Lung (tissue), 12 donors: ENCODE measurements around the gene KRT17. TPM values are rescaled to one million over a fixed set of nuclear protein-coding genes. Genes with fewer than 3 reads are reported as not detected.

ENCODE experiments used
- ATAC-seq: fragments of 200-7000 bp; cut with Tn5 transposase; one replicate; pipeline ENCODE4 v1.9.1; 2020; ENCODE audit warnings: moderate number of reproducible peaks; ENCODE audit not compliant: insufficient read depth, low FRiP score
- DNase-seq, 3 donors: peaks; one replicate each; pipeline ENCODE4 v3.0.0-alpha.2; 2013 to 2017
- H3K27ac ChIP-seq, 2 donors: one replicate each; pipeline ENCODE4 v1.5.1; 2013; ENCODE audit warnings: mild to moderate bottlenecking in 2 of 2, moderate library complexity in 2 of 2, control low read depth in 1 of 2, inconsistent platforms in 1 of 2, low read depth in 1 of 2, low read length in 1 of 2
- H3K27me3 ChIP-seq, 3 donors: one replicate each; pipeline ENCODE4 v1.5.1; 2013; ENCODE audit warnings: low read length in 2 of 3; ENCODE audit not compliant: control insufficient read depth in 3 of 3, insufficient read depth in 3 of 3
- H3K36me3 ChIP-seq, 4 donors: one replicate each; pipeline ENCODE4 v1.5.1; 2013; ENCODE audit warnings: low read length in 4 of 4, mild to moderate bottlenecking in 1 of 4, moderate library complexity in 1 of 4; ENCODE audit not compliant: control insufficient read depth in 4 of 4, insufficient read depth in 4 of 4
- H3K4me1 ChIP-seq, 5 donors: one replicate each; pipeline ENCODE4 v1.5.1; 2013; ENCODE audit warnings: low read length in 5 of 5, mild to moderate bottlenecking in 2 of 5, moderate library complexity in 1 of 5; ENCODE audit not compliant: control insufficient read depth in 5 of 5, insufficient read depth in 5 of 5
- H3K4me3 ChIP-seq: one replicate; pipeline ENCODE4 v1.5.1; 2013; ENCODE audit warnings: mild to moderate bottlenecking, control low read depth, moderate library complexity
- H3K9ac ChIP-seq, 2 donors: one replicate each; pipeline ENCODE4 v1.5.1; 2013; ENCODE audit warnings: low read length in 2 of 2, control low read depth in 1 of 2; ENCODE audit not compliant: insufficient read depth in 1 of 2
- H3K9me3 ChIP-seq, 4 donors: one replicate each; pipeline ENCODE4 v1.5.1; 2013; ENCODE audit warnings: low read length in 3 of 4, mild to moderate bottlenecking in 1 of 4, moderate library complexity in 1 of 4; ENCODE audit not compliant: control insufficient read depth in 4 of 4, insufficient read depth in 3 of 4
- WGBS, 2 donors: extraction: QIAGEN DNeasy Blood & Tissue Kit; methylation state at CpG; one replicate each; pipeline ENCODE4 v1.1.7; 2013; 5-methylcytosine and 5-hydroxymethylcytosine counted together
- polyA plus RNA-seq, 2 donors: library from polyadenylated mRNA; stranded (reverse); fragments of 200-250 nt; gene quantifications; one replicate each; pipeline ENCODE4 v1.2.1, GENCODE V29; 2013
- total RNA-seq, 2 donors: library from RNA; depleted of rRNA in 1 of 2; stranded (reverse); fragments of >200 nt in 1 of 2; gene quantifications; one replicate each; pipeline ENCODE4 v1.2.1, GENCODE V29; 2014 to 2021
- TF ChIP-seq, protein P1 (sequence below): IDR thresholded peaks from 2 replicates; pipeline ENCODE4 v1.5.1; 2012; ENCODE audit warnings: mild to moderate bottlenecking; ENCODE audit errors: control extremely low read depth, extremely low read depth
- donor health status: control.
- donor health status: control.
- donor health status: Bipolar disorder and iron deficiency.
- donor health status: healthy.
- donor health status: DM: yes; HTN: yes; CAD: no.

Gene KRT17
- total and polyA plus RNA-seq, 4 donors, result 27.3 to 47.2 (median 42.6) TPM

DNA sequence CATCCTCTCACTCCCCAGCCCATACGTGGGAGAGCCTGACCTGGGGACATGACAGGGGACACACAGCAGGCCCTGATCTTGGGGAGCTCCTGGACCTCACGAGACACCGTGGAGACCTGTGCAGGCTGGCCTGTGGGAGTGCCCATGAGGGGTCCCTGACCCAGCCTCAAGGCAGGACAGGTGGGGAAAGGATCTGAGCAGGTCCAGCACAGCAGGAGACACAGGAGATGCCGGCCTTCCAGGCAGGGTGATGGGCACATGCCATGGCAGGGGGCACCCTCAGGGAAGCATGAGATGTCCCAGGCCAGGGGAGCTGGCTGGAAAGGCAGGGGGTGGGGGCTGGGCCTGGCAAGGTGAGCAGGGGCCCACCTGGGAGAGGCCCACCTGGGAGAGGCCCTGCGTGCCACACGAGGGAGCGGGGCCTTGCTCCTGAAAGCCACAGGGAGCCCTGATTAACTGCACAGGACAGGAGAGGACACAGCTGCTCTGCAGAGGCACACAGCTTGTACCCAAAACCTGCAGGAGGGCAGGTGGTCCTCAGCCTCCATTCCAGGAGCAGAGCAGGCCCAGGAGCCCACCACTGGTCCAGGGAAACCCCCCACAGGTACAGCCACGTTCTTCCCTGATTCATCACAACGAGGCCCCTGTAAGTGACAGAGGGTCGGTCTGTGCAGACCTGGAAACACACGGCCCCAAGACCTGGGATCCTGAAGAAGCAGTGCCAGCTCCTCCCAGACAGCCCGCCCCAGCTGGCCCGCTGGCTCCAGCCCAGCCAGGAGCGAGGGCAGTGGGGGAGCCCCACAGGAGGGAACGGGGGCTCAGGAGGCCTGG is 26.6 kb upstream of the KRT17 start:
- Histone ChIP-seq H3K9me3 (peaks cover 0 to 4% (median 0%) of the 10 kb centered on the region in 4 donors), H3K4me3 (no peak overlapping the region), H3K27ac (peak overlapping the region in 1 of 2 donors; percentile 76), H3K4me1 (peaks cover 0 to 40% (median 18%) of the 10 kb centered on the region in 5 donors), H3K36me3 (no peaks in the 10 kb centered on the region), H3K9ac (no peak overlapping the region), H3K27me3 (no peaks in the 10 kb centered on the region)
- 72 to 79% methylated on average over 14 to 15 of the region's 15 CpGs for WGBS, 2 donors
- no peak for ATAC-seq
- DNase-seq, result no peak
- TF ChIP-seq, protein P1, sequence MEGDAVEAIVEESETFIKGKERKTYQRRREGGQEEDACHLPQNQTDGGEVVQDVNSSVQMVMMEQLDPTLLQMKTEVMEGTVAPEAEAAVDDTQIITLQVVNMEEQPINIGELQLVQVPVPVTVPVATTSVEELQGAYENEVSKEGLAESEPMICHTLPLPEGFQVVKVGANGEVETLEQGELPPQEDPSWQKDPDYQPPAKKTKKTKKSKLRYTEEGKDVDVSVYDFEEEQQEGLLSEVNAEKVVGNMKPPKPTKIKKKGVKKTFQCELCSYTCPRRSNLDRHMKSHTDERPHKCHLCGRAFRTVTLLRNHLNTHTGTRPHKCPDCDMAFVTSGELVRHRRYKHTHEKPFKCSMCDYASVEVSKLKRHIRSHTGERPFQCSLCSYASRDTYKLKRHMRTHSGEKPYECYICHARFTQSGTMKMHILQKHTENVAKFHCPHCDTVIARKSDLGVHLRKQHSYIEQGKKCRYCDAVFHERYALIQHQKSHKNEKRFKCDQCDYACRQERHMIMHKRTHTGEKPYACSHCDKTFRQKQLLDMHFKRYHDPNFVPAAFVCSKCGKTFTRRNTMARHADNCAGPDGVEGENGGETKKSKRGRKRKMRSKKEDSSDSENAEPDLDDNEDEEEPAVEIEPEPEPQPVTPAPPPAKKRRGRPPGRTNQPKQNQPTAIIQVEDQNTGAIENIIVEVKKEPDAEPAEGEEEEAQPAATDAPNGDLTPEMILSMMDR, result no peak

DNA sequence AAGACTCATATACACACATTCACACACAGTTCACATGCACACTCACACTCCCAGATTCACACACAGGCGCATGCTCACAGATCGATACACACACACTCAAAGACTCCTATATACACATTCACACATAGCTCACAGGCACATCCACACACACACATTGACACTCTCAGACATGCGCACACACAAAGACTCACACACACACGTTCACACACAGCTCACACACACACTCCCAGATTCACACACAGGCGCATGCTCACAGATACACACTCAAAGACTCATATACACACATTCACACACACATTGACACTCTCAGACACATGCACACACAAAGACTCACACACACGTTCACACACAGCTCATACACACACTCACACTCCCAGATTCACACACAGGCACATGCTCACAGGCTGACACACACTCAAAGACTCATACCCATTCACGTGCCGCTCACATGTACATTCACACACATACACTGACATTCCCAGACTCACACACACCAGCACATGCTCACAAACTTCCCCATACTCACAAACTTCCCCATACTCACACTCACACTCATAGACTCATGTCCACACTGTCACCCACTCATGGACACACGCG is 25.6 kb upstream of the KRT17 start:
- no peak for DNase-seq
- Histone ChIP-seq H3K36me3 (no peaks in the 10 kb centered on the region), H3K27me3 (no peaks in the 10 kb centered on the region), H3K4me1 (peaks cover 0 to 31% (median 19%) of the 10 kb centered on the region in 5 donors), H3K4me3 (no peak overlapping the region), H3K9ac (peak overlapping the region in 1 of 2 donors; percentile 36), H3K9me3 (peaks cover 0 to 4% (median 0%) of the 10 kb centered on the region in 4 donors), H3K27ac (no peak overlapping the region)
- ATAC-seq, result no peak
- 91% methylated on average over 10 of the region's 10 CpGs for WGBS, 2 donors
- TF ChIP-seq, protein P1, result no peak

DNA sequence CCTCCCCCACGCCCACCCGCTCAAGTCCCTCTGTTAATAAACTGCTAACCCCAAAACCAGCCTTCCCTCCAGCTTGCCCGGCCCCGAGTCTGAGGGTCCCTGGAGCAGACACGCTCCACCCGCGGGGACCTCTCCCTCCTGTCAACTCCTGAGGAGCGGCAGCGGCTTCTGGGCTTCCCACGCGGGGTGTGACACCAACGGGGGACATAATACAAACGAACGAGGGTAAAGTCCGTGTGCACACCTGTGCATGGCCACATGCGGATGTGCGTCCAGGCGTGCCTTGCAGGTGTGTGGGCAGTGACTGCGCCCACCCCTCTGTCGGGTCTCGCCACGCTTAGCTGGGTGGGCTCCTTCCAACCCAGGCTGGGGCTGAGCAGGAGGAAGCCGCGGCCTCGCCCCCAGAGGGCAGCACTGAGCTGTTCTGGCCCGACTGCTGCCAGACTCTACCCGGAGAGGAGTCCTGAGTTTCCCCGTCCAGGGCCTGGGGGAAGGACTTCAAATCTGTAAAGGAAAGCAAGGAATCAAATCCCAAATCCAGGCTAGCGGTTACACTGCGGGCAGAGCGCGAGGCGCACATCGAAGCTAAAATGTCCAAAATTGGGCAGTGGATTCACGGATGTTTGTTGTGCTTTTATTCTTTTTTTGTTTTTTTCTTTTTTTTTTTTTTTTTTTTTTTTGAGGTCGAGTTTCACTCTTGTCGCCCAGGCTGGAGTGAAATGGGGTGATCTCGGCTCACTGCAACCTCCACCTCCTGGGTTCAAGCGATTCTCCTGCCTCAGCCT is 24.2 kb upstream of the KRT17 start:
- Histone ChIP-seq H3K36me3 (no peaks in the 10 kb centered on the region), H3K9me3 (peaks cover 0 to 4% (median 0%) of the 10 kb centered on the region in 4 donors), H3K27ac (no peak overlapping the region), H3K9ac (peak overlapping the region in 1 of 2 donors; percentile 81), H3K4me3 (no peak overlapping the region), H3K4me1 (peaks cover 0 to 29% (median 16%) of the 10 kb centered on the region in 5 donors), H3K27me3 (no peaks in the 10 kb centered on the region)
- TF ChIP-seq, protein P1, result peak; percentile 77
- 4 to 5% methylated on average over 39 of the region's 39 CpGs for WGBS, 2 donors
- ATAC-seq (peak; percentile 90), DNase-seq (peak; percentile 84 to 89 (median 87))
